Hematopoietic multipotent progenitor cell treated with erythropoietin and hydrocortisone succinate and interleukin-3 and kit ligand, for 6 days (in vitro differentiated cells): Measurements from ENCODE around the gene IGSF21.

Experiments
- DNase-seq: peaks from one replicate; pipeline ENCODE4 v3.0.0-alpha.2; 2015

The IGSF21 gene

GRCh38 chr1:18120638-18121037, 13.0 kb downstream of the IGSF21 start:
- no peak for DNase-seq

- DNase-seq = no peak
Observed at GRCh38 chr1:18121072-18121820, 13.6 kb downstream of the IGSF21 start.

GRCh38 chr1:18123467-18123992, 15.9 kb downstream of the IGSF21 start:
- DNase-seq = no peak

- no peak for DNase-seq
Observed at GRCh38 chr1:18124977-18125376, 17.4 kb downstream of the IGSF21 start.

GRCh38 chr1:18126616-18127015, 19.0 kb downstream of the IGSF21 start:
- no peak for DNase-seq

- no peak for DNase-seq
Observed at GRCh38 chr1:18128298-18128697, 20.7 kb downstream of the IGSF21 start.

- DNase-seq = no peak
Observed at GRCh38 chr1:18130356-18130755, 22.8 kb downstream of the IGSF21 start.

GRCh38 chr1:18132022-18132710, 24.6 kb downstream of the IGSF21 start:
- DNase-seq = no peak

- DNase-seq = no peak
Observed at GRCh38 chr1:18132711-18133541, 25.3 kb downstream of the IGSF21 start.

- DNase-seq = no peak
Observed at GRCh38 chr1:18134324-18135046, 26.9 kb downstream of the IGSF21 start.

- DNase-seq = no peak
Observed at GRCh38 chr1:18137759-18138345, 30.3 kb downstream of the IGSF21 start.

GRCh38 chr1:18139198-18139981, 31.8 kb downstream of the IGSF21 start:
- no peak for DNase-seq

GRCh38 chr1:18140411-18140810, 32.8 kb downstream of the IGSF21 start:
- no peak for DNase-seq

GRCh38 chr1:18141661-18142060, 34.1 kb downstream of the IGSF21 start:
- no peak for DNase-seq

- no peak for DNase-seq
Observed at GRCh38 chr1:18142471-18142870, 34.9 kb downstream of the IGSF21 start.

GRCh38 chr1:18142969-18143368, 35.4 kb downstream of the IGSF21 start:
- no peak for DNase-seq

GRCh38 chr1:18144062-18144461, 36.5 kb downstream of the IGSF21 start:
- DNase-seq = no peak

GRCh38 chr1:18144916-18145647, 37.5 kb downstream of the IGSF21 start:
- DNase-seq = no peak

- DNase-seq = no peak
Observed at GRCh38 chr1:18145851-18146618, 38.4 kb downstream of the IGSF21 start.

- DNase-seq = no peak
Observed at GRCh38 chr1:18146886-18147285, 39.3 kb downstream of the IGSF21 start.
